ENCODE results near the gene MSX2.

MSX2 gene

GRCh38 chr5:174724484-174725260 lies at the start of gene MSX2:
Gene MSX2 (plus strand): TSS chr5:174724582. CDS start chr5:174724660, 78 bp downstream.
- DNase-seq, result peak; percentile 28

DNA sequence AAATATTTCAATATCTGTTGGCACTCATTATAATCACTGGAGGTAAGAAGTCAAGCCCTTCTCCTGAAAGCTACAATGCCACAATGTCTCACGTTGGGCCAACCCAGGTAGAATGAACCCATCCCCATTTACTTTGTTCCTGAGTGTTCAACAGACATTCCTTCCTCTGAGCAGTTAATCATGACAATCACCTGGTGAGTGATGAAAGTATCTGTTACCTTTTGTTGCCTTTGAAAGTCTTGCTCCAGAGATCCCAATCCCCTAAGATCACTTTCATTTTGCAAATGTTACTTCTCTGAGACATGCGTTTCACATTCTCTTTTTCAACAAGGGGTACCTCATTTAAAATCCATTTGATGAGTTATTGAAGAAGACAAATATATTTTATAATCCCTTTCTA lies 49.3 kb upstream of the MSX2 start:
- no peak for DNase-seq

- DNase-seq, result no peak
These were observed 48.5 kb upstream of the MSX2 start for GRCh38 chr5:174675916-174676315.

- no peak for DNase-seq
These were observed 46.3 kb upstream of the MSX2 start for GRCh38 chr5:174678107-174678506.

GRCh38 chr5:174680901-174681565 lies 43.3 kb upstream of the MSX2 start:
- DNase-seq, result no peak

- DNase-seq, result no peak
These were observed 36.9 kb upstream of the MSX2 start for GRCh38 chr5:174687503-174687902.

DNA sequence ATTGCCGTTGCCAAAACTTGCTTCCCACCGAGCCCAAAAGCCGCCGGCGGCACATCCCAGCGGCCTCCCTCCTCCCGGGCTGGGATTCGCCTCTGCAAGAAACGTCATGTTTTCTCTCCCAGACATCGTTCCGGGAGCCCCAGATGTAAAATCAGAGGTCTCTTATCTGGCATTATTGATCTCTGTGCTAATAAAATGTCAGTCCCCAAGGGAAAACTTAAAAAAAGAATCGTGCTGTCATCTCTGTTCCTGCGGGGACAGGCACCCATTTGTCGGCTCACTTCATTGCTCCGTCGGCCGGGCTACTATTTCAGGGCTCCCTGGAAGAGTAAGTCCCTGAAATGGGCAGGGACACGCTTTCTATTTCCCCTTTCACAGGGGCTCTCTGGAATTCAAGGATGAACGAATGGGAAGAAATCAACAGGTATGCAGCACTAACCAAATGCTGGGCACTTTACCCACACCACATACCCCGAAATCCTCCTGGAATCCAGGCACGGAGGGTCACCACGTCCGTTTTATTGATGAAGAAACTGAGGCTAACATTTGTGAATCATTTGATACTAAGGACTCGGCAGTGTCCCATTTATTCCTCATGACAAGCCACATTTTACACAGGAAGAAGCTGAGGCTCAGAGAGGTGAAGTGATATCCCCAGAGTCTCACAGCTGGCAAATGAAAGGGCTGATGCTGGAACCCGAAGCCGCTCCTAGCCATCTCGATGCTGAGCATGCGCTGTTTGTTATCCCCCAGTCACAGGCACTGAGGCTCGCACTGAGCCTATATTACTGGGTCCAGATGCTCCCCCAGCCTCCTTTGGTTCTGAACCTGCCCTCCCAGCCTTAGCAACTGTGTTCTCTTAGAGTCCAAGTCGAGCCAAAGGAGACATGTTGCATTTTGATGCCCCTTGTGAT lies 35.7 kb upstream of the MSX2 start:
- no peak for DNase-seq

- DNase-seq, result no peak
These were observed 34.1 kb upstream of the MSX2 start for GRCh38 chr5:174690271-174690670.

DNA sequence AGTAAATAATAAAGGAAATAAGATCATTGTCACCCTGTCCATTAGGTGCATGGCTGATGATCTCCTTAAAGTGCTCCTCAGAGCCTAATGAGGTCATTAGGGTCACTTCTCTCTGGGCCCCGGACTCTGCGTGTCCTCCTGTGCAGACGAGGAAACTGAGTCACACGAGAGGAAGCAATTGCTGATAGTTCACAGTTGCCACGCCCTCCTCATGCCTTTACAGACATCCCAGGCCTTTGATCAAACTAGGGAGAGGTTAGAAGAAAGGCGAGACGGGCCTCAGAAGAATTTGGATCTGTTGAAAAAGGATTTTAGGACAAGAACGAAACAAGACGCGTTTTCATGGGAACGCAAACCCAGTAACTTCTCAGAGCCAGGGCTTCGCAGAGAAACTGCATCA lies 32.0 kb upstream of the MSX2 start:
- no peak for DNase-seq

DNA sequence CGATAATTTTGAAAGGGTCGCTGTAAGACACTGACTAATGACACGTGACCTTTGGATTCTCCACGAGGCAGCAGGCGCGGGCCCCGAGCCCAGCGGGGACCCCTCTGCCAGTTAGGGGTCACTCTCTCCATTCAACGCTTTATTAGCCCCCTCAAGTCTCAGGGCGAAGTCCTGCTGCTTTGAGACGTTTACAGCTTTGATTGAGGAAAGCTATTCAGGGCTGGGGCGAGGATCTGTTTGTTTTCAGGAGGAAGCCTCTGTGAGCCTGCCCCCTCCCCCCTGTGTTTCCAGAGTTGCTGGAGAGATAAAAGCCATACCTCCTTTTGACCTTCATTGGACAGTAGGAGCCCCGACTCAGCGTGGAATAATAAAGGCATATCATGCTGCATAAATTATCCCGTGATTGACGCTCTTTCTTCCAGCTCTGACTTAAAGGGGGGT lies 31.4 kb upstream of the MSX2 start:
- DNase-seq, result no peak

DNA sequence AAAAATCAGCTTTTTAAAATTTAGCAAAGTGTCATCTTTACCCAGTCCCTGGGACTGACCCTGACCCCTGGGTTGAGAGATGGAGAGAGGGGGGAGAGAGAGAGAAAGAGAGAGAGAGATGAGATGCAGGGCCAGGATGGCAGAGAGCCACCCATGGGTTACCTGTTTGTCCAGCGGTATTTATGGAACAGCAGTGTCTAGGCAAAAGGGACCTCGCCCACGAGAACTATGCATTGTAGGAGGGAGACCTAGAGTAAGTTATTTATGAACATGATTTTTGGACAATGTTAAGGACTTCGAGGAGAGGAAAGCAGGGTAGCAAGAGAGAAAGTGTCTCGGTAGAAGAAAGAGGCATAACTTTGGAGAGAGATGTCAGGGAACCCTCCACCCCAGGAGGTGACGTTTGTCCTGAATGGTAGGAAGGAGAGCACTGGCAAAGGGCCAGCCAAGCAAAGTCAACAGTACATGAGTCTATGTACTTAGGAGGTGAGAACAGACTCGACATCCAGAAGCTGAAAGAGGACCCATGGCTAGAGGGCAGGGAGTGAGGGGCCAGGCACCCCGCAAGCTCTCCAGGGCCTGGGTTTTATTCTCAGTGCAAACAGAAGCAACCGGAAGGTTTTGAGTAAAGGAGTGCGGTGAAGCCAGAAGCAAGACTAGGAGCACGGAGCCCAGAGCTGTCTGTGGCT lies 30.5 kb upstream of the MSX2 start:
- no peak for DNase-seq

DNA sequence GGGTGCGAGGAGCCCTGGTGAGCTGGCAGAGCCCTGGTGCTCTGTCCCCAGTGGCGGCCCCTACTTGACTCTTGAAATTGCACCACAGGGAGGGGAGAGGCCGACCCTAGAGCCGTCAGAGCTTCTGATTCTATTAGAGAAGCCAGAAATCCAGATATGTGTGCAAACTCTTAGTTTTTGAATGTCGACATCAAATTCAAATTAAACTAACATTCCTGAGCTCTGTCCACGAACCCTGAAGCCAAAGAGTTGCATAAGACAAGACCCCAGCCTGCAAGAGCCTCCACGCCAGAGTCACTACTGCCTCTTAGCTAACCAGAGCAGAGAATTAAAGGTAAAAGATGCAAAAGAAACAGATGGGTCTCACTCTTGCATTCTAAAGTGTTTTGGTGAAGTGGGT lies 29.8 kb upstream of the MSX2 start:
- no peak for DNase-seq

DNA sequence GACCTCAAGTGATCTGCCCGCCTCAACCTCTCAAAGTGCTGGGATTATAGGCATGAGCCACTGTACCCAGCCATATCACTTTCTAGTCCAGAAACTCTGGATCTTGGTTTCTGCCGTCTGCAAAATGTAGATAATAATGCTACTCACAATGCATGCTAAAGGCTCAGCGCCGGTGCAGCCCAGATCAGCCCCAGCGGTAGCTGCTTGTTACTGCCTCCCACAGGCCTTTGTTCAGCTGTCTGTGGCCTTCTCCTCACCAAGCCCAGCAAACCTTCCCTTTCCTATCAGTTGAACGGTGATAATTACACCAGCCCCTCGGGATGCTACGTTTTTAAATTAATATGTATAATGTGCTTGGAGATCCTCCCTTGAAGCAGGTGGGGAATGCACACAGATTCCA lies 26.2 kb upstream of the MSX2 start:
- DNase-seq, result no peak

DNA sequence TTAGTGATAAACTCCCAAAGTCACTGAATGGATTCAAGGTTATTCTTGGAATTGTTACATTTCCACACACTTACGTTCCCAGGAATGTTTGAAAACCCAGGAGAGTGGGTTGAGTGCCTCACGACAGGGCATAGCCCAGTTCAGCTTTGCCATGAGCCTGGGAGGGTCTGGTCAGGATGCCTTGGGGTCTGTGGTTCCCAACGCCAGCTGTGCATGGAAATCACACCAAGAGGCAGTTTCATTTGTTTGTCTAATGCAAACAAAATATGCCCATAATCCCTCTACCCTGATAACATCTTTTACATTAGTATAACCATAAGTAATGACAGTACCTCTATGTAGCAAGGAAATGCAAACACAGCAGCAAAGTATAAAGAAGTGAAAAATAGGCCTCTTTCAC lies 25.3 kb upstream of the MSX2 start:
- DNase-seq, result no peak

DNA sequence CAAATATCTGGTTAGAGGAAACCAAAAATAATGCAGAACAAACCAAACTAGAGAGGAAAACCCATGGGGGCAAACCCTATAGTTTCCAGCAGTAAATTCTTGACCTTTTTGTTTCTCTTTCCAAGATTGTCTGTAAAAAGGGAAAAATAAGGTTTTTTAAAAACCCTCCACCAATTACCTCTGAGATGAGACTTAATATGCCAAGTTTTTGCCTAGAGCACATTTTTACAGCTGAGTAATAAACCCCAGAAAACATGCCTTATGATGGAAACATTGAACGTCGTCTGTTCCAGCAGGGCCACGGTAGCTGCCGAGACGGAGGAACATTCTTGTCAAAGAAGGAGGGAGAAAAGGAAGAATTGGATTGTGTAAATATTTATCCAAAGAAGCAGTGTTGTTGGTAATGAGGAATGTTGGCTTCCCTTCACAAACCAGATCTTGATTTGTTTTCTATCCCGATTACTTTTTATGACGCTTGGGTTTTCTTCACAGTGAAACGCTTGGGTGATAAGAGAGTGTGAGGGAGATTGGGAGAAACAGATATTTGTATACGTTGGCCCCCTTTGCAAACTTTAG lies 17.3 kb upstream of the MSX2 start:
- DNase-seq, result no peak

DNA sequence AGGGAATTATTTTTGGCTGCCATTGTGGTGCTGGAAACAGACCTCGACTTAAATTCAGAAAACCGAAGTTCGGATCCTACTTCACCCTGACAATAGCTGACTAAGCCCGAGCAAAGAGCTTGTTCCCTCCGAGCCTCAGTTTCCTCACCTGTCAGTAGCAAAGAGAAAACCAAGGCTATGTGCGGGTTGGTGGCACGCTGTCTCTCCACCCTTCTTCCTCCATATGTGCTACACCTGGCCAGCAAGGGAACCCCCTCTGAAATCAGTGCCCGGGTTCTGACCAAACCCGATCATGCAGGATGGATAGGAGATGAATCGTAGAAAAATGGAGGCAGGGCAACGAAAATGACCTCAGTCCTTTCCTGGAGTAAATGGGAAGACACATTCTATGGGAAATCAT lies 16.7 kb upstream of the MSX2 start:
- no peak for DNase-seq

GRCh38 chr5:174708476-174709207 lies 15.7 kb upstream of the MSX2 start:
- no peak for DNase-seq

GRCh38 chr5:174714751-174715150 lies 9.6 kb upstream of the MSX2 start:
- DNase-seq, result no peak

GRCh38 chr5:174715804-174716203 lies 8.6 kb upstream of the MSX2 start:
- DNase-seq, result no peak

DNA sequence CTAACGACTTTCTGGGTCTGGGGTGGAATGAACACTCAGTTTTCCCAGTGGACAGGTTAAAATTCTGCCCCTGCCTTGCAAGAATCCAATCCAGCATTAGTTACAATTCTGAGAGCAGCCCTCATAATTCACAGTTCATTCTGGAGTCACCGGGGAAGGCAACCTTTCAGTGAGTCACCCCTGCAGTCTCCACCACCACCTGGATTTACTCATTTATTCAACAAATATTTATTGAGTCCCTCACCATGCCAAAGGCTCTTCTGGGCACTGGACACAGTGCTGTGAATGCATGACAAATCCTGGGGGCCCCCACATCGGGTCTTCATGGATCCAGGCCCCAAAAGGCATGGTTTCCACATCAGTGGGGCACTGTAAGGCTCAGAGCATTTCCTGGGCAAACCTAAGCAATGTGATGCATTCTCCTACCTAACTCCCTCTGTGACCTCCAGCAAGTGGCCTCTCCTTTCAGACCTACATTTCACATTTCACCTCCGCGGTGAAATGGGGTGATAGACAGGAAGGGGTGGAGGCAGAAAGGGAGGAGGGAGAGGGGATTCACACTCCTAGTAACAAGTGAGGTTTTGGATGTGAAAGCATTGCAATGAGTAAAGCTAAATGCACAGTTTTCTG lies 6.4 kb upstream of the MSX2 start:
- no peak for DNase-seq

- DNase-seq, result no peak
These were observed 5.3 kb upstream of the MSX2 start for GRCh38 chr5:174718880-174719610.
